H1 (cell line): Measurements from ENCODE around the gene MELTF. TPM values are rescaled to one million over a fixed set of nuclear protein-coding genes. Genes with fewer than 3 reads are reported as not detected.

Source experiments
- CTCF ChIA-PET: fragments of 300-600 bp; sonication (Branson Sonifier 250); formaldehyde crosslinking; loops from one replicate; lab custom pipeline; 2021; ENCODE audit not compliant: partially characterized antibody; lab: Charles Lee
- POLR2A ChIA-PET: fragments of 300-600 bp; sonication (Branson Sonifier 250); formaldehyde crosslinking; loops from one replicate; lab custom pipeline; 2021; ENCODE audit warnings: inconsistent platforms; ENCODE audit not compliant: partially characterized antibody; lab: Charles Lee
- DNase-seq, 2 experiments: peaks; one replicate each; pipeline versions ENCODE4 v3.0.0 to v3.0.0-alpha.2; 2010 to 2022; ENCODE audit warnings: low spot score in 2 of 2, low read depth in 1 of 2, mixed read lengths in 1 of 2
- FAIRE-seq: peaks from 2 replicates; lab custom pipeline; 2011; peaks lifted over from hg19 to GRCh38; lab: Jason Lieb, UNC
- H2AFZ ChIP-seq: 2 replicates; pipeline ENCODE4 v1.8.1; 2012; ENCODE audit warnings: low read length, inconsistent platforms
- H2AK5ac ChIP-seq: 2 replicates; pipeline ENCODE4 v1.6.1; 2013; ENCODE audit warnings: low read depth, low read length
- H2BK120ac ChIP-seq: replicated peaks from 2 replicates; pipeline ENCODE3; 2013; ENCODE audit warnings: low read depth, low read length, inconsistent platforms
- H2BK12ac ChIP-seq: 2 replicates; pipeline ENCODE4 v1.6.1; 2013; ENCODE audit warnings: low read depth, low read length
- H2BK15ac ChIP-seq: 2 replicates; pipeline ENCODE4 v1.6.1; 2013; ENCODE audit warnings: low read length
- H2BK20ac ChIP-seq: 2 replicates; pipeline ENCODE4 v1.6.1; 2013; ENCODE audit warnings: low read length
- H2BK5ac ChIP-seq: 2 replicates; pipeline ENCODE4 v1.6.1; 2013; ENCODE audit warnings: low read depth, low read length
- H3K14ac ChIP-seq: 2 replicates; pipeline ENCODE4 v1.6.1; 2013; ENCODE audit warnings: inconsistent platforms; ENCODE audit not compliant: insufficient read length
- H3K18ac ChIP-seq: 2 replicates; pipeline ENCODE4 v1.6.1; 2013; ENCODE audit warnings: low read length; ENCODE audit errors: extremely low read depth
- H3K23ac ChIP-seq: 2 replicates; pipeline ENCODE4 v1.6.1; 2013; ENCODE audit warnings: inconsistent platforms; ENCODE audit not compliant: insufficient read length
- H3K23me2 ChIP-seq: 2 replicates; pipeline ENCODE4 v1.6.1; 2013; ENCODE audit warnings: low read depth, low read length
- H3K27ac ChIP-seq: 2 replicates; pipeline ENCODE4 v1.6.1; 2011; ENCODE audit warnings: low read depth, low read length, inconsistent platforms
- H3K27me3 ChIP-seq, 4 experiments: replicated peaks in 1 of 4; 1 replicate in 1 of 4; 2 replicates in 3 of 4; pipeline versions ENCODE4 v1.6.1 to v1.8.1; 2011 to 2013; ENCODE audit warnings: low read length in 3 of 4, mild to moderate bottlenecking in 3 of 4, inconsistent platforms in 2 of 4, mixed read lengths in 2 of 4, moderate library complexity in 1 of 4; ENCODE audit not compliant: control insufficient read depth in 3 of 4, insufficient read depth in 3 of 4; ENCODE audit errors: extremely low read depth in 1 of 4
- H3K36me3 ChIP-seq, 4 experiments: 2 replicates each; pipeline versions ENCODE4 v1.6.1 to v1.8.1; 2011 to 2013; ENCODE audit warnings: mild to moderate bottlenecking in 4 of 4, low read length in 3 of 4, moderate library complexity in 2 of 4, control low read depth in 1 of 4, inconsistent platforms in 1 of 4; ENCODE audit not compliant: insufficient read depth in 4 of 4, control insufficient read depth in 2 of 4
- H3K4ac ChIP-seq: replicated peaks from 2 replicates; pipeline ENCODE3; 2013; ENCODE audit warnings: low read length, low read depth, mixed read lengths, inconsistent platforms; ENCODE audit not compliant: insufficient read length
- H3K4me1 ChIP-seq, 4 experiments: replicated peaks in 1 of 4; 1 replicate in 1 of 4; 2 replicates in 3 of 4; pipeline versions ENCODE4 v1.6.1 to v1.8.1; 2011 to 2013; ENCODE audit warnings: low read length in 3 of 4, inconsistent platforms in 2 of 4, mixed read lengths in 1 of 4; ENCODE audit not compliant: insufficient read depth in 4 of 4, control insufficient read depth in 3 of 4
- H3K4me2 ChIP-seq, 2 experiments: 2 replicates each; pipeline versions ENCODE4 v1.6.1 to v1.8.1; 2011 to 2013; ENCODE audit warnings: low read depth in 2 of 2, low read length in 2 of 2, control low read depth in 1 of 2, inconsistent platforms in 1 of 2, mild to moderate bottlenecking in 1 of 2; ENCODE audit not compliant: insufficient read depth in 1 of 2
- H3K4me3 ChIP-seq, 4 experiments: fragments of 200-600, 300-600 bp in 1 of 4; sonication (generic), shearing (Covaris generic), sonication (Bioruptor Twin) in 1 of 4; 2 replicates each; pipeline versions ENCODE4 v1.5.1 to v1.8.1; 2011 to 2016; ENCODE audit warnings: low read length in 4 of 4, low read depth in 3 of 4, control low read depth in 2 of 4, inconsistent platforms in 2 of 4, mild to moderate bottlenecking in 2 of 4, mixed read lengths in 1 of 4, moderate library complexity in 1 of 4; ENCODE audit not compliant: insufficient read depth in 2 of 4; ENCODE audit errors: extremely low read depth in 1 of 4
- H3K56ac ChIP-seq: replicated peaks from 2 replicates; pipeline ENCODE3; 2013; ENCODE audit warnings: low read depth, mild to moderate bottlenecking, mixed read lengths, low read length, inconsistent platforms; ENCODE audit not compliant: insufficient read length
- H3K79me1 ChIP-seq: 2 replicates; pipeline ENCODE4 v1.6.1; 2013; ENCODE audit warnings: low read depth, low read length, control low read depth
- H3K79me2 ChIP-seq, 2 experiments: 2 replicates each; pipeline versions ENCODE4 v1.6.1 to v1.8.1; 2012 to 2013; ENCODE audit warnings: low read length in 2 of 2, mild to moderate bottlenecking in 2 of 2, inconsistent platforms in 1 of 2; ENCODE audit not compliant: insufficient read depth in 2 of 2, control insufficient read depth in 1 of 2
- H3K9ac ChIP-seq, 4 experiments: replicated peaks in 1 of 4; 1 replicate in 1 of 4; 2 replicates in 3 of 4; pipeline versions ENCODE4 v1.6.1 to v1.8.1; 2011 to 2013; ENCODE audit warnings: low read depth in 3 of 4, low read length in 3 of 4, control low read depth in 2 of 4, mild to moderate bottlenecking in 2 of 4, moderate library complexity in 2 of 4, inconsistent platforms in 1 of 4; ENCODE audit errors: extremely low read depth in 1 of 4
- H3K9me3 ChIP-seq, 2 experiments: 2 replicates each; pipeline versions ENCODE4 v1.6.1 to v1.8.1; 2012 to 2013; ENCODE audit warnings: mild to moderate bottlenecking in 2 of 2, moderate library complexity in 2 of 2, control low read depth in 1 of 2, inconsistent platforms in 1 of 2, low read depth in 1 of 2, low read length in 1 of 2, mixed read lengths in 1 of 2; ENCODE audit not compliant: insufficient read depth in 2 of 2
- H4K20me1 ChIP-seq, 2 experiments: replicated peaks in 1 of 2; 2 replicates each; pipeline versions ENCODE3 to v1.8.1; 2011 to 2013; ENCODE audit warnings: inconsistent platforms in 2 of 2, low read length in 2 of 2, mild to moderate bottlenecking in 1 of 2; ENCODE audit not compliant: insufficient read depth in 2 of 2, control insufficient read depth in 1 of 2
- H4K5ac ChIP-seq: 2 replicates; pipeline ENCODE4 v1.6.1; 2013; ENCODE audit warnings: low read length, low read depth, mixed read lengths, inconsistent platforms; ENCODE audit not compliant: insufficient read length
- H4K8ac ChIP-seq: 2 replicates; pipeline ENCODE4 v1.8.0; 2013; ENCODE audit warnings: mild to moderate bottlenecking, moderate library complexity, low read length, inconsistent platforms; ENCODE audit not compliant: insufficient read depth; ENCODE audit errors: extremely low read depth
- H4K91ac ChIP-seq: replicated peaks from 2 replicates; pipeline ENCODE3; 2013; ENCODE audit warnings: low read length, mixed read lengths, inconsistent platforms; ENCODE audit not compliant: insufficient read length
- CTBP2 ChIP-seq: IDR thresholded peaks from 2 replicates; pipeline ENCODE4 v1.7.0; 2011; ENCODE audit warnings: borderline replicate concordance, mild to moderate bottlenecking, moderate library complexity, mixed read lengths, low read length; ENCODE audit not compliant: insufficient read depth, insufficient read length
- EGR1 ChIP-seq: IDR thresholded peaks from 2 replicates; pipeline ENCODE4 v1.6.1; 2011; ENCODE audit warnings: low read depth, low read length, borderline replicate concordance
- FOSL1 ChIP-seq: IDR thresholded peaks from 2 replicates; pipeline ENCODE4 v1.6.1; 2011; ENCODE audit warnings: mild to moderate bottlenecking, low read depth, low read length, moderate library complexity; ENCODE audit not compliant: insufficient read depth
- KDM4A ChIP-seq: IDR thresholded peaks from one replicate; pipeline ENCODE4 v1.7.1; 2012; ENCODE audit warnings: low read depth, mild to moderate bottlenecking, moderate library complexity, low read length, inconsistent platforms; ENCODE audit not compliant: severe bottlenecking
- USF2 ChIP-seq: IDR thresholded peaks from 2 replicates; pipeline ENCODE4 v1.6.1; 2011; ENCODE audit warnings: low read length, improper control_type of control experiment
- WGBS, 2 experiments: shearing (Covaris generic) in 1 of 2; methylation state at CpG; one replicate each; pipeline versions ENCODE4 v1.1.6 to v1.1.7; 2013 to 2015; ENCODE audit warnings: low lambda C conversion rate in 2 of 2, mixed read lengths in 2 of 2, inconsistent platforms in 1 of 2, low coverage in 1 of 2, missing lambda C conversion rate in 1 of 2; ENCODE audit not compliant: insufficient replicate concordance in 2 of 2, insufficient coverage in 1 of 2, insufficient read length in 1 of 2; ENCODE audit errors: extremely low coverage in 1 of 2, missing lambda C conversion rate in 1 of 2; 5-methylcytosine and 5-hydroxymethylcytosine counted together
- polyA plus RNA-seq, 7 experiments: library from polyadenylated mRNA; depleted of rRNA in 3 of 7; stranded (reverse) in 5 of 7; unstranded in 2 of 7; fragments of >200 nt in 5 of 7; fragments of 200-250 nt in 2 of 7; gene quantifications; 1 replicate in 5 of 7; 2 replicates in 1 of 7; 4 replicates in 1 of 7; pipeline versions ENCODE4 v1.2.1 to v1.2.3, GENCODE V29; 2011 to 2013; ENCODE audit warnings: missing spikeins in 2 of 7, mixed read lengths in 2 of 7
- total RNA-seq: library from RNA; stranded (reverse); fragmentation: NEBNext Ultra II Directional; extraction: Animal tissue kit (Norgen Biotek cat#: 25700); gene quantifications from 2 replicates; pipeline ENCODE4 v1.2.1, GENCODE V29; 2021

Gene MELTF
- total and polyA plus RNA-seq, 2 of the 8 experiments (the other 6 are each of a cell fraction or from before 2014, with no cell fraction given): 1.7 to 3.5 TPM

- no peak overlapping the region for H3K4ac ChIP-seq
- no peaks in the 10 kb centered on the region for H3K27me3 ChIP-seq
- H3K14ac ChIP-seq: no peak overlapping the region
- FAIRE-seq (no peak), DNase-seq (no peak)
- H3K79me2 ChIP-seq: no peaks in the 10 kb centered on the region
- no peak overlapping the region for H3K9ac ChIP-seq
- no peaks in the 10 kb centered on the region for H3K79me1 ChIP-seq
- TF ChIP-seq USF2: no peak
- TF ChIP-seq CTBP2: no peak
- TF ChIP-seq KDM4A: no peak
- no peak for TF ChIP-seq FOSL1
- no peak for TF ChIP-seq EGR1
- no peak overlapping the region for H3K18ac ChIP-seq
- H2BK20ac ChIP-seq: no peak overlapping the region
- no peak overlapping the region for H3K4me3 ChIP-seq
- H2BK5ac ChIP-seq: no peak overlapping the region
- WGBS, 2 experiments: 87% methylated on average over 18 of the region's 18 CpGs; no CpG with 5 or more reads in 1 of the 2 experiments
- H3K56ac ChIP-seq: no peak overlapping the region
- H4K5ac ChIP-seq: no peak overlapping the region
- no peak overlapping the region for H2BK12ac ChIP-seq
- POLR2A ChIA-PET: interaction anchor here (0.9 kb wide), 1 partner anchor 18 kb away, joined by 4 read pairs; no protein-coding TSS in a partner anchor
- no peak overlapping the region for H2AK5ac ChIP-seq
- H3K27ac ChIP-seq: no peak overlapping the region
- H3K4me2 ChIP-seq: no peak overlapping the region
- H3K23me2 ChIP-seq: no peaks in the 10 kb centered on the region
- H2BK15ac ChIP-seq: no peak overlapping the region
- H4K8ac ChIP-seq: peak overlapping the region; percentile 5; the same call in 1 of the 2 replicates
- no peak overlapping the region for H2AFZ ChIP-seq
- H3K36me3 ChIP-seq: no peaks in the 10 kb centered on the region
- H2BK120ac ChIP-seq: no peak overlapping the region
- H3K9me3 ChIP-seq: no peaks in the 10 kb centered on the region
- no peak overlapping the region for H3K23ac ChIP-seq
- peaks cover 0 to 9% (median 5%) of the 10 kb centered on the region in 4 experiments; a peak in 5 of 7 replicates for H3K4me1 ChIP-seq
- H4K91ac ChIP-seq: no peak overlapping the region
- H4K20me1 ChIP-seq: no peaks in the 10 kb centered on the region
- CTCF ChIA-PET: interaction anchor here (0.6 to 19.7 kb wide), 8 partner anchors 7 to 547 kb away, joined by 3 to 245 read pairs (median 3); partner anchors contain the start of gene MELTF
Observed at GRCh38 chr3:197017003-197017402, 12.6 kb downstream of the MELTF start.
